ENCODE data around the gene SLC2A1.

The SLC2A1 gene

DNA sequence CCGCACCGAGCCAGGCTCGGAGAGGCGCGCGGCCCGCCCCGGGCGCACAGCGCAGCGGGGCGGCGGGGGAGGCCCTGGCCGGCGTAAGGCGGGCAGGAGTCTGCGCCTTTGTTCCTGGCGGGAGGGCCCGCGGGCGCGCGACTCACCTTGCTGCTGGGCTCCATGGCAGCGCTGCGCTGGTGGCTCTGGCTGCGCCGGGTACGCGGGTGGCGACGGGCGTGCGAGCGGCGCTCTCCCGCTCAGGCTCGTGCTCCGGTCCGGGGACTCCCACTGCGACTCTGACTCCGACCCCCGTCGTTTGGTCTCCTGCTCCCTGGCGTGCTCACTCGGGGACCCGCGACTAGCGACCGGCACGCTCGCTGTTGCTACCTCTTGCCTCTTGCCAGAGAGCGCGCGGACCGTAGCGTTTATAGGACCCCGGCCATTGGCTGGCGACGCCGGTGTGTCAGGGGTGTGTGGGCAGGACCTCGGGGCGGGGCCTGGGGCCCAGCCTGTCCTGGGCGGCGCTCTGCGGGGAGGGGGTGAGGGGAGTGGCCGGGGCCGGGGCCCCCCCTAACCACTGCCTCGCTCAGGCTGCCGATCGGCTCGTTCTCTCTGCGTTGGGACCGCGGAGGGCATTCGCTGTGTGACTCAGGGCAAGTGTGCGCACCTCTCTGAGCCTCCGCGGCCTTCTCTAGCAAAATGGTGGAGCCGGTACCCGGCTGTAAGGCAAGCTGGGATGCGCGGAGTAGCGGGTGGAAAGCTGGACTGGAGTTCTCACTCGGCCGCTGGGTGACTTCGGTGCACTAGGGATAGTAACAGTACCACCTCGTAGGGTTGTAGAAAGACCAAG, at the start of gene SLC2A1:
Gene SLC2A1, minus strand, starts transcription at position 381 of the 832 bp plus-strand sequence. Its CDS starts 217 bp downstream, at position 164.
- peak within 1 kb of the TSS; percentile 83 for H3K4me3 Mint-ChIP-seq
- peaks cover 18% of the 10 kb centered on the region for H3K36me3 Mint-ChIP-seq (ENCODE audit: low read depth)
- peaks cover 59% of the 10 kb centered on the region for H3K27me3 Mint-ChIP-seq
- peaks cover 36% of the 10 kb centered on the region for H3K4me1 Mint-ChIP-seq (ENCODE audit: low read depth)
- intact Hi-C loops (cut with micrococcal nuclease): loop anchor here (5.0 kb wide), 1 partner anchor 36 kb away; no protein-coding TSS in a partner anchor
- peak within 1 kb of the TSS; percentile 76 for H3K27ac Mint-ChIP-seq
- H3K9me3 Mint-ChIP-seq: no peaks in the 10 kb centered on the region

DNA sequence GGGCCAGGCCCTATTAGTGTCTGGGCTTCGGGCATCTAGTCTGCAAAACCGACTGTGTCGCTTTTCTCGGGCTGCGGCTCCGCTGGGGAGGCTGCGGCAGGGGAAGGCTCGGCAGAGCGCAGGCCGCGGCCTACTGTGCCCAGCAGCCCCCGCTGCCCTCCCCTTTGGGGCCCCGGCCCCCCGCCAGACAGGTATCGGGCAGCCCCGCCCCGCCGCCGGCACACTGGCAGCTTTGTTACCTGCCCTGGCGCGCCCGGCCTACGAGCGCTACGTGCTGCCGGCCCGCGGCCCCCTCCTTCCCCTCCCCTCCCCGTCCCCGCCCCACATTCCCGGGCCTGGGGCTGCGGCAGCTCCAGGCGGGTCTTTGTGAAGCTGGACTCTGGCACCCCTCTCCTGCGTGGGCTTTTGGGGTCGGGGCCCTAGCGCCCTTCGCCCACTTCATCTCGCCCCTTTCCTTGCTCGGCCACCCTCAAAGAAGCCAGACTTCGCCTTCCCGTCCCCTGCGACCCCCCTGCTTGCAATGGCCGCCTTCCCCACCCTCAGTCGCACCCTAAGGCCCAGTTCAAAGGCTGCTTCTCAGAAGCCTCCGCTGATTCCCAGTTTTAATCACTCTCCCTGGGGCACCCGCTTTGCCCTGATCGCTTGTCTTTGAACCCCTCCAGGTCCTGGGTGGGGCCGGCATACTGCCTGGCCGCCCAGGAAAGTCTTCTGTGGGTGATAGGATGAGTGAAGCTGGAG, 48.9 kb upstream of the SLC2A1 start:
- H3K27ac Mint-ChIP-seq: no peak overlapping the region
- intact Hi-C loops (cut with micrococcal nuclease): no loop called here
- no peaks in the 10 kb centered on the region for H3K9me3 Mint-ChIP-seq
- peaks cover 6% of the 10 kb centered on the region for H3K4me1 Mint-ChIP-seq (ENCODE audit: low read depth)
- no peak overlapping the region for H3K4me3 Mint-ChIP-seq
- peaks cover 19% of the 10 kb centered on the region for H3K27me3 Mint-ChIP-seq
- no peaks in the 10 kb centered on the region for H3K36me3 Mint-ChIP-seq (ENCODE audit: low read depth)

GRCh38 chr1:43005460-43006361, 47.0 kb upstream of the SLC2A1 start:
- no peaks in the 10 kb centered on the region for H3K9me3 Mint-ChIP-seq

DNA sequence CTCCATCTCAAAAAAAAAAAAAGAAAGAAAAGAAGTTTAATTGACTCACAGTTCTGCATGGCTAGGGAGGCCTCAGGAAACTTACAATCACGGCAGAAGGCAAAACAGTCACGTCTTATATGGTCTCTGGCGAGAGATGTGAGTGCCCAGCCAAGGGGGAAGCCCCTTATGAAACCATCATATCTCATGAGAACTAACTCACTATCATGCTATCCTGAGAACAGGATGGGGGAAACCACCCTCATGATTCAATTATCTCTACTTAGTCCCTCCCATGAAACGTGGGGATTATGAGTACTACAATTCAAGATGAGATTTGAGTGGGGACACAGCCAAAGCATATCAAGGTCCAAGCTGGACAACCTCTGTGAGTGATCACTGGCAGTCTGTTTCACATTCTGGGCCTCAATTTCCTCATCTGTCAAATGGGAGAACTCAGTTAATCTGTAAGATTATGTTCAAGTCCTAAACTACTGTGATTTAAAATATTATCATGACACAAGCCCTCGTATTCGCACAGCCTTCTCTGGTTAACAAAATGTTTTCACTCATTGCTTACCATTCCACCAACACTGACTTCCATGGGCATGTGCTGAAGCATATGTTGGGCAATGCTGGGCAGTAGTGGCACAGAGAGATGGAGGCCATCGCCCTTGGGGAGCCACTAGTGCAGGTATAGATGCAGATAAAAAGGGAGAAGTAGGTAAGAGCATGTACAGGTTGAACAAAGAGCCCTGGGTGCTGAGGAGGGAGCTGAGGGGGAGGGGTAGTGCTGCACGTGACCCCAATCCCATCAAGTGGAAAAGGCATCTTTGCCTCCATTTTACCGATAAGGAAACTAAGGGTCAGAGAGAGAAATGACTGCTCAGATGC, 46.2 kb upstream of the SLC2A1 start:
- Mint-ChIP-seq H3K9me3 (no peaks in the 10 kb centered on the region), H3K4me1 (ENCODE audit: low read depth) (peaks cover 6% of the 10 kb centered on the region), H3K4me3 (no peak overlapping the region), H3K27ac (no peak overlapping the region), H3K27me3 (peaks cover 17% of the 10 kb centered on the region), H3K36me3 (ENCODE audit: low read depth) (no peaks in the 10 kb centered on the region)
- intact Hi-C loops (cut with micrococcal nuclease): no loop called here

More at GRCh38 chr1:43005460-43006361, 47.0 kb upstream of the SLC2A1 start:
- Mint-ChIP-seq H3K4me3 (no peak overlapping the region), H3K4me1 (ENCODE audit: low read depth) (peaks cover 6% of the 10 kb centered on the region), H3K36me3 (ENCODE audit: low read depth) (no peaks in the 10 kb centered on the region), H3K27ac (no peak overlapping the region), H3K27me3 (peaks cover 17% of the 10 kb centered on the region)
- intact Hi-C loops (cut with micrococcal nuclease): no loop called here

GRCh38 chr1:43002766-43003165, 44.1 kb upstream of the SLC2A1 start:
- Mint-ChIP-seq H3K4me1 (ENCODE audit: low read depth) (no peaks in the 10 kb centered on the region), H3K9me3 (no peaks in the 10 kb centered on the region), H3K27me3 (peaks cover 10% of the 10 kb centered on the region), H3K4me3 (no peak overlapping the region), H3K36me3 (ENCODE audit: low read depth) (no peaks in the 10 kb centered on the region), H3K27ac (no peak overlapping the region)
- intact Hi-C loops (cut with micrococcal nuclease): no loop called here

DNA sequence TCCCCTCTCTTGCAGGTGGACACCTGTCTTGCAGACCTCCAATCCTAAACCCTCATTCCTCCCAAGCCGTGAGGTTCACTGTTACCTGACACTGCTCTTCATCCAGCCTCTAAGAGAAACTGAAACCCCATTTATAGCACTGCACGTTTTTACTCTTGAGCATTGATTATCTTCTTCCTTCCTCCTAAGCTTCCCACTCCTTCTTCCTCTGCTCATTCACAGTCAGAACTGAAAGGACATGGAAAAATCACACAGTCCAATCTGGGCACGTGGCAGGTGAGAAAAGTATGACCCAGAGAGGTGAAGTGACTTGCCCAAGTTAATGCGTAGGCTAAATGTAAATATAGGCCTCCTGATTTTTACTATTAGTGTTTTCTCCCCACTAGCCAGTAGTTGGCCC, 43.4 kb upstream of the SLC2A1 start:
- peaks cover 7% of the 10 kb centered on the region for H3K27me3 Mint-ChIP-seq
- H3K9me3 Mint-ChIP-seq: no peaks in the 10 kb centered on the region
- H3K36me3 Mint-ChIP-seq (ENCODE audit: low read depth): no peaks in the 10 kb centered on the region
- H3K4me3 Mint-ChIP-seq: no peak overlapping the region
- intact Hi-C loops (cut with micrococcal nuclease): no loop called here
- no peak overlapping the region for H3K27ac Mint-ChIP-seq
- H3K4me1 Mint-ChIP-seq (ENCODE audit: low read depth): no peaks in the 10 kb centered on the region

- no peak overlapping the region for H3K27ac Mint-ChIP-seq
- H3K4me3 Mint-ChIP-seq: no peak overlapping the region
- intact Hi-C loops (cut with micrococcal nuclease): no loop called here
- no peaks in the 10 kb centered on the region for H3K9me3 Mint-ChIP-seq
- H3K36me3 Mint-ChIP-seq (ENCODE audit: low read depth): no peaks in the 10 kb centered on the region
- H3K27me3 Mint-ChIP-seq: peaks cover 3% of the 10 kb centered on the region
- no peaks in the 10 kb centered on the region for H3K4me1 Mint-ChIP-seq (ENCODE audit: low read depth)
These were observed 42.8 kb upstream of the SLC2A1 start for GRCh38 chr1:43001434-43001833.

DNA sequence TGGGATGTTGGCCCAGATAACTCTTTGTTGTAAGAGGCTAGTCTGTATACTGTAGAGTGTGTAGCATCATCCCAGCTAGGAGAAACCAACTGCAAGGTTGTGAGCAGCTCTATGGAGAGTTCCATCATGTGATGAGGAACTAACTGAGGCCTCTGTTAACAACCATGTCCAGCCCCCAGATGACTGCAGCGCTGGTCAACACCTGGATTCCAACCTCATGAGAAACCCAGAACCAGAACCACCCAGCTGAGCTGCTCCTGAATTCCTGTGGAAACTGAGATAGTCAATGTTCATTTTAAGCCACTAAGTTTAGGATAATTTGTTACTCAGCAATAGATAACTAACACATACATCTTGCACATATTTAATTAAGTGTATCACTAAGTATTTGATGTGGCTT, 41.6 kb upstream of the SLC2A1 start:
- Mint-ChIP-seq H3K9me3 (no peaks in the 10 kb centered on the region), H3K4me1 (ENCODE audit: low read depth) (no peaks in the 10 kb centered on the region), H3K36me3 (ENCODE audit: low read depth) (no peaks in the 10 kb centered on the region), H3K27me3 (peaks cover 3% of the 10 kb centered on the region), H3K27ac (no peak overlapping the region), H3K4me3 (no peak overlapping the region)
- intact Hi-C loops (cut with micrococcal nuclease): no loop called here

DNA sequence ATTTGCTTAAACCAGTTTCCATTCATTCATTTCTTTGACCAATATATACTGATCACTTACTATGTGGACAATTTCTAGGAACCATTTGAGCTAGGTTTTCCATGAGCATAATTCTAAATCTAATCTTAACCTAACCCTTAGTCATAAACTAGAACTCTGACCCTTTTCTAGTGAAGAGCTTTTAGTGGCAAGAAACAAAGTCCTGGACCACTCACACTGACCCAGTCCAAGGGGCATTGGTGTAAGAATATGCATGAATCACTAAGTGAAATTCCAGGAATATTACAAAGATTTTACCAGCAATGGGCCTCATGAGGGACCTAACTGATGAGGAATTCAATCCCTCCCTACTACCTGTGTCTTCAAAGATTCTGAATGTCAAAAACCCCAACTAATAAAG, 40.6 kb upstream of the SLC2A1 start:
- no peaks in the 10 kb centered on the region for H3K9me3 Mint-ChIP-seq
- peaks cover under 1% of the 10 kb centered on the region for H3K4me1 Mint-ChIP-seq (ENCODE audit: low read depth)
- no peaks in the 10 kb centered on the region for H3K36me3 Mint-ChIP-seq (ENCODE audit: low read depth)
- H3K27ac Mint-ChIP-seq: no peak overlapping the region
- intact Hi-C loops (cut with micrococcal nuclease): no loop called here
- H3K4me3 Mint-ChIP-seq: no peak overlapping the region
- H3K27me3 Mint-ChIP-seq: no peaks in the 10 kb centered on the region

DNA sequence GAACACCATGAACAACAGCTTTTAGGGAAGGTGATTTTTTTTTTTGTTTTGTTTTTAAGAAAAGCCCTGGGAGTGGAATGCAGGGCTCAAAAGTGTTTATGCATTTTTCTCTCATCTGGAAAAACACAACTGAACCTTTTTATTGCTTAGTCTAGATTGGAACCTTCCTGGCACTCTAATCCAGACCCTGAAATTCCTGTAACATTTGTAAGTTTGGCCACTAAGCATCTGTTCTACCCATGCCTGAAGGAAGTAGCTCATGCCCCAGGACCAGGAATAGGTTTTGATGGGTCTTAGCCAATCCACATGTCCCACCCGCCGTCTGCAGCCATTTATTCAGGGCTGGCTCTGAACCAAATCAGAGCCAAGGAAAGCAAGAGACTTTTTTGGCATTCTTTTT, 39.7 kb upstream of the SLC2A1 start:
- H3K4me1 Mint-ChIP-seq (ENCODE audit: low read depth): peaks cover 9% of the 10 kb centered on the region
- H3K27me3 Mint-ChIP-seq: no peaks in the 10 kb centered on the region
- H3K27ac Mint-ChIP-seq: no peak overlapping the region
- no peak overlapping the region for H3K4me3 Mint-ChIP-seq
- intact Hi-C loops (cut with micrococcal nuclease): no loop called here
- H3K36me3 Mint-ChIP-seq (ENCODE audit: low read depth): no peaks in the 10 kb centered on the region
- no peaks in the 10 kb centered on the region for H3K9me3 Mint-ChIP-seq

- Mint-ChIP-seq H3K36me3 (ENCODE audit: low read depth) (no peaks in the 10 kb centered on the region), H3K4me3 (no peak overlapping the region), H3K27ac (no peak overlapping the region), H3K9me3 (no peaks in the 10 kb centered on the region), H3K4me1 (ENCODE audit: low read depth) (peaks cover 12% of the 10 kb centered on the region), H3K27me3 (no peaks in the 10 kb centered on the region)
- intact Hi-C loops (cut with micrococcal nuclease): no loop called here
These were observed 37.8 kb upstream of the SLC2A1 start for GRCh38 chr1:42996384-42996970.

DNA sequence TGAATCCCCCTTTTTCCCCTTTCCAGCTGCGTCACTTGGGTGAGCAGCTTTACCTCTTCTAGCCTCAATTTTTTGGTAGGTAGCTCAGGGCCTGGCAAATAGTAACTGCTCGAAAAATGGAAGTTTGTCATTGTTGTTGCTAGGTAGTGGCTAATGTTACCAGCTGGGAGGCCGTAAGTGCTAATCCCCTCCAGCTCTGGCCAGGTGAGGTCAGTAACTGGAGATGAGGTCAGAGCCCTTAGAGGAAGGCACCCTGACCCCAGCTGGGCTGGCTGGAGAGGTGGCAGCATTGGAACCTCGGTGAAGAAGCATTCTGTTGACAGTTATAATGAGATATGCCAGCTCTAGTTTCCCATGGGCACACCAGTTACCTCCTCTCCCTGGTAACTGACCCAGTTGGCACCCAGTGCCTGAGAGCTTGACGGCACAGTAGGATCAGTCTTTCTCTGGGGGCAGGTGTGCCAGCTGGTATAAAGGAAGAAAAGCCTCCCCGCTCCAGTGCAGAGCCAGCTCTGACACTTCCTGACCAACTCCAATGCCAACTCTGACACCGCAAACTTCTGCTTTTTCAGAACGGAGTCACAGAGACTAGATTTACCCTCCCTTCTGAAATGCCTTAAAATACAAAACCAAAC, 35.0 kb upstream of the SLC2A1 start:
- H3K27me3 Mint-ChIP-seq: no peaks in the 10 kb centered on the region
- peak overlapping the region; percentile 75 for H3K27ac Mint-ChIP-seq
- H3K4me1 Mint-ChIP-seq (ENCODE audit: low read depth): peaks cover 12% of the 10 kb centered on the region
- no peaks in the 10 kb centered on the region for H3K9me3 Mint-ChIP-seq
- H3K4me3 Mint-ChIP-seq: no peak overlapping the region
- H3K36me3 Mint-ChIP-seq (ENCODE audit: low read depth): no peaks in the 10 kb centered on the region
- intact Hi-C loops (cut with micrococcal nuclease): no loop called here
